Ecto neural progenitor cell (in vitro differentiated cells): Measurements from ENCODE around the gene ZNF618.
"Not testable (repeated sequence)": the region's sequence is repeated elsewhere in the genome, so short reads cannot be mapped to it uniquely, and the experiment has no call there.

ENCODE experiments used
- DNase-seq: peaks from one replicate; pipeline ENCODE4 v3.0.0-alpha.2; 2018; ENCODE audit warnings: low spot score

Gene ZNF618

GRCh38 chr9:113989714-113990569 lies 113.8 kb downstream of the ZNF618 start:
- DNase-seq = no peak

GRCh38 chr9:113990570-113990907 lies 114.4 kb downstream of the ZNF618 start:
- no peak for DNase-seq

- DNase-seq = no peak
These were observed 114.9 kb downstream of the ZNF618 start for GRCh38 chr9:113990975-113991471.

GRCh38 chr9:113991714-113992113 lies 115.6 kb downstream of the ZNF618 start:
- no peak for DNase-seq

- no peak for DNase-seq
These were observed 116.3 kb downstream of the ZNF618 start for GRCh38 chr9:113992276-113992951.

GRCh38 chr9:113992994-113993393 lies 116.9 kb downstream of the ZNF618 start:
- no peak for DNase-seq

- DNase-seq = no peak
These were observed 117.9 kb downstream of the ZNF618 start for GRCh38 chr9:113993838-113994540.

- DNase-seq = no peak
These were observed 119.3 kb downstream of the ZNF618 start for GRCh38 chr9:113995401-113995800.

- no peak for DNase-seq
These were observed 119.9 kb downstream of the ZNF618 start for GRCh38 chr9:113995963-113996362.

GRCh38 chr9:113996531-113997001 lies 120.5 kb downstream of the ZNF618 start:
- no peak for DNase-seq

GRCh38 chr9:113997064-113997463 lies 121.0 kb downstream of the ZNF618 start:
- not testable (repeated sequence) for DNase-seq

GRCh38 chr9:113997610-113998009 lies 121.5 kb downstream of the ZNF618 start:
- no peak for DNase-seq

- peak; percentile 23 for DNase-seq
These were observed 122.0 kb downstream of the ZNF618 start for GRCh38 chr9:113998114-113998513.

- peak; percentile 47 for DNase-seq
These were observed 122.6 kb downstream of the ZNF618 start for GRCh38 chr9:113998525-113999255.

GRCh38 chr9:113999256-114000062 lies 123.3 kb downstream of the ZNF618 start:
- DNase-seq = peak; percentile 36

- DNase-seq = no peak
These were observed 124.0 kb downstream of the ZNF618 start for GRCh38 chr9:114000063-114000454.

- peak; percentile 23 for DNase-seq
These were observed 124.7 kb downstream of the ZNF618 start for GRCh38 chr9:114000671-114001409.

GRCh38 chr9:114001410-114001685 lies 125.2 kb downstream of the ZNF618 start:
- no peak for DNase-seq

- DNase-seq = peak; percentile 18
These were observed 125.7 kb downstream of the ZNF618 start for GRCh38 chr9:114001794-114002261.

- peak; percentile 23 for DNase-seq
These were observed 126.3 kb downstream of the ZNF618 start for GRCh38 chr9:114002271-114002985.
